Stimulated activated CD8-positive, alpha-beta memory T cell treated with anti-CD3 and anti-CD28 coated beads, Interleukin-15, amount 100 ng/mL, for 24 hours (primary cell): ENCODE results near the gene DISP1.
A peak's percentile ranks its signal among the peaks of the same experiment; 100 is the strongest.

Experiments
- DNase-seq: peaks from one replicate; pipeline ENCODE4 v3.0.0-alpha.2; 2020; ENCODE audit warnings: low read depth

DISP1 gene

GRCh38 chr1:222814536-222815439, at the start of gene DISP1:
TSS of gene DISP1 (plus strand) at chr1:222815039. CDS start at chr1:222942824, 127,785 bp downstream.
- peak; percentile 48 for DNase-seq

GRCh38 chr1:222767152-222767571, 47.7 kb upstream of the DISP1 start:
- DNase-seq: no peak

GRCh38 chr1:222768592-222768991, 46.2 kb upstream of the DISP1 start:
- no peak for DNase-seq

GRCh38 chr1:222769181-222769580, 45.7 kb upstream of the DISP1 start:
- DNase-seq: no peak

- no peak for DNase-seq
Observed at GRCh38 chr1:222769971-222770620, 44.7 kb upstream of the DISP1 start.

- no peak for DNase-seq
Observed at GRCh38 chr1:222772996-222773379, 41.9 kb upstream of the DISP1 start.

DNA sequence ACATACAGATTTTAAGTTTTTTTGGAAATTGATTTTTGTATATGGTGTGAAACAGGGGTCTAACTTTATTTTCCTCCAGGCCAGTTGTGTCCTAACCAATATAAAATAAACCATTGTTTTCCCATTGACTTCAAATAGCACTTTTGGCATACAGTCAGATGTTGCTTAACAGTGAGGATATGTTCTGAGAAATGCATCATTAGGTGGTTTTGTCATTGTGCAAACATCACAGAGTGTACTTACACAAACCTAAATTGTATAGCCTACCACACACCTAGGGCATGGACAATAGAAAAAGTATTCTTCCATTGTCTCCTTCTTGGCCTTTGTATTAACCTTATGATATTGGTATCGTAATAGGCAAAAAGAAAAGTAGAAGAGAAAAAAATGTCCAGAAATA, 37.4 kb upstream of the DISP1 start:
- no peak for DNase-seq

DNA sequence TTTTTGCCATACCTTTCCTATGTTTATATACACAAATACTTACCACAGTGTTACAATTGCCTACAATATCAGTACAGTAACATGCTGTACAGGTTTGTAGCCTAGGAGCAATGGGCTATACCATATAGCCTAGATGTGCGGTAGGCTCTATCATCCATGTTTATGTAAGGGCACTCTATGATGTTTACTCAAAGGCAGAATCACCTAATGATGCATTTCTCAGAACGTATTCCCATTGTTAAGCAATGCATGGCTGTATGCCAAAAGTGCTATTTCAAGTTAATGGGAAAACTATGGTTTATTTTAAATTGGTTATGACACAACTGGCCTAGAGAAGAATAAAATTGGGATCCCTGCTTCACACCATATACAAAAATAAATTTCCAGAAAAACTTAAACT, 36.9 kb upstream of the DISP1 start:
- DNase-seq: no peak

DNA sequence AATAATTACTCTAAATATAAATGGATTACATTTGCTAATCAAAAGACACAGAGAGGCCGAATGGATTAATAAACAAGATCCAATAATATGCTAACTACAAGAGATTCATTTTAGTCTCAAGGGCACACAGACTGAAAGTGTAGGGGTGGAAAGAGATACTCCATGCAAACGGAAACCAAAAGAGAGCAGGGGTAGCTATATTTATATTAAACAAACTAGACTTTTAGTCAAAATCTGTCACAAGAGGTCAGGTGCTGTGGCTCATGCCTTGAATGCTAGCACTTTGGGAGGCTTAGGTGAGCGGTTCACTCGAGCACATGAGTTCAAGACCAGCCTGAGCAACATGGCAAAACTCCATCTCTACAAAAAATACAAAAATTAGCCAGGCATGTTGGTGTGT, 33.6 kb upstream of the DISP1 start:
- no peak for DNase-seq

- no peak for DNase-seq
Observed at GRCh38 chr1:222783051-222783450, 31.8 kb upstream of the DISP1 start.

DNA sequence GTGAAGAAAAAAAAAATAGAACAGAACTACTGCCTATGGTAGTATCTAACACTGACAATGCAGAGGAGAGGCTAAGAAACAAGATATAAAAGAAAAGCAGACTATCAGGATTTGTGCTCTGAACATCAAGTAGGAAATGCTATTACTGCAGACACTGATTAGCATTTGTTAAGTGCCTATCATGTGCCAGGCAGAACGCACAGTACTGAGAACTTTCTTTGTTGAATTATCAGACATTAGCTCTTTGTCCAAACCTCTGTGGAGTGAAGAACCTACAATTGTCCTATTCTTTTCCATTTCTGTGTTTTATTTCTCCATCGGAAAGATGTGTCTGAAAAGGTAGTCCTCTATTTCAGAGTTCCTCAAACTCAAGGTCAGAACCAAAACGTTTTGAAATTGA, 30.5 kb upstream of the DISP1 start:
- no peak for DNase-seq

DNA sequence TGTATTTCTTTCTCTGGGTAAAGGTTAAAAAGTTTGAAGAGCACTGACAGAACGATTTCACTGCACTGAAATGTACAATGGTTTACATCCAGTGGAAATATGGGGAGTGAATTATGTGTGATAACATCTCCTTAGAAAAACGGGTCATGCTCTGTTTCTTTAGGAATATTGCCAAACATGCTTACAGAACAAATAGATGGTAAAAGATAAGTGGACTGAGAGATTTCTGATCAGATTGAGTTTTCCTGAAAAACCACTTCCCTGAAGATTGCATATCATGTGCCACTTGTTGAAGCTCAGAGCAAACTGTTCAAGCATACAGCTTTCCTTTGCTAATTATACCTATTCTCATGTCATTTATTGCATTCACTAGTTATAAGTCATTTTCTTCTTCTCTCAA, 29.9 kb upstream of the DISP1 start:
- no peak for DNase-seq

DNA sequence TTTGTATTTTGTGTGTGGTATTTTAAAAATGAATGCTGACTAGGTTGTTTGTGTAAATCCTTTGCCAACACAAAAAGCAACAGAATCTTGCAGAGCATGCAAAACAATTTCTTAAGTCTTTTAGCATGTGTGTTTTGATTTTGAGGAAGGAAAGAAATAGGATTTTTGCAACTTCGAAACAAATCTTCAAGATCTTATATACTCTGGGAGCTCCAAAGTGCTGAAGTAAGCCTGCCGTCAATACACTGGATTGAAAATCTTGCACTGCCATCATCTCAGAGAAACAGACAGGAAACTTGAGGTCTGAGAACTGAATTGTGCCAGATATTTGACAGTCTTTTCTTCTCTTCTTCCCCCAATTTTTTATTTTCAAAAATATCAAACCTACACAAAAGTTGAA, 29.3 kb upstream of the DISP1 start:
- DNase-seq: no peak

DNA sequence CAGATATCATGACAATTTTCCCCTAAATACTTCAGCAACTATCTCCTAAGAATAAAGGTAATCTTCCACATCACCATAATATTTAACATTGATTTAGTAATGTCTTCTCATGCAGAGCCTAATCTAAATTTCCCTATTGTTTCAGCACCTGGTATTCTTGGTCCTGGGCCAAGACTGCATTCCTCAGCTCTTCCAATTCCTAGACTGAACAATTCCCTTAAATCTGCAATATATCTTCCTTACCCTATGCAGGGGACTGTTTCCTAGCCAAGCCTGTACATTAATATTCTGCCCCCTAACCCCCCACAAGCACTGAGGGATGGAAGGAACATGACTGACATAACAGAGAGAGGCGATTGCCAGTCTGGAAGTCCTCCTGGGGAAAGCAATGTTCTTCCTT, 28.7 kb upstream of the DISP1 start:
- DNase-seq: no peak

DNA sequence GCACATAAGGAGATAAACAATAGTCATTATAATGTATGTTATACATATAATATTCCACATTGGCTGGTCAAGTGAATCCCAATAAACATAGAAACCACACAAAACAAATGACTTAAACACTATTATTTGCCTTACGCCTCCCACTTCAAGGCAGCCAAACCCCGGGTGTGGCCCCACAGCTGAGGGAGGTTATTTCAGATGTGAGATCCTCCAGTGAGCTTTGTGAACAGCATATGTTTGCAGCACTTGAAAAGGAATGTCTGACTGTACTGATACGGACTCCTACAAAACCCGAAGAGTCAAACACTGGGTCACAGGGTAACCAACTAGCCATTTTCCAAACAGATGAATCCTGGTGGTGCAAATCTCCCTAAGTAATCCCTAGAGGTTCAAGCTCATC, 27.1 kb upstream of the DISP1 start:
- DNase-seq: no peak

GRCh38 chr1:222788402-222789156, 26.3 kb upstream of the DISP1 start:
- no peak for DNase-seq

- DNase-seq: no peak
Observed at GRCh38 chr1:222790115-222790514, 24.7 kb upstream of the DISP1 start.

DNA sequence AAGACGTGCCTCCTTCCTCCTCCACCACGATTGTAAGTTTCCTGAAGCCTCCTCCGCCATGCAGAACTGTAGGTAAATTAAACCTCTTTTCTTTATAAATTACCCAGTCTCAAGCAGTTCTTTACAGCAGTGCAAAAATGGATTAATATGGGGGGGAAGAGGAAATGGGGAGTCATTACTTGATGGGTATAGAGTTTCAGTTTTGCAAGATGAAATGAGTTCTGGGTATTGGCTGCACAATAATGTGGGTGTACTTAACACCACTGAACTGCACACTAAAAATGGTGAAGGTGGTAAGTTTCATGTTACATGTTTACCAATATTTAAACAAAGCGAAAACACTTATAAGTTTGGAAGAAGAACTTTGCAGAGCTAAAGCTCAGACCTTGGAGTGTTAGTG, 24.3 kb upstream of the DISP1 start:
- no peak for DNase-seq

DNA sequence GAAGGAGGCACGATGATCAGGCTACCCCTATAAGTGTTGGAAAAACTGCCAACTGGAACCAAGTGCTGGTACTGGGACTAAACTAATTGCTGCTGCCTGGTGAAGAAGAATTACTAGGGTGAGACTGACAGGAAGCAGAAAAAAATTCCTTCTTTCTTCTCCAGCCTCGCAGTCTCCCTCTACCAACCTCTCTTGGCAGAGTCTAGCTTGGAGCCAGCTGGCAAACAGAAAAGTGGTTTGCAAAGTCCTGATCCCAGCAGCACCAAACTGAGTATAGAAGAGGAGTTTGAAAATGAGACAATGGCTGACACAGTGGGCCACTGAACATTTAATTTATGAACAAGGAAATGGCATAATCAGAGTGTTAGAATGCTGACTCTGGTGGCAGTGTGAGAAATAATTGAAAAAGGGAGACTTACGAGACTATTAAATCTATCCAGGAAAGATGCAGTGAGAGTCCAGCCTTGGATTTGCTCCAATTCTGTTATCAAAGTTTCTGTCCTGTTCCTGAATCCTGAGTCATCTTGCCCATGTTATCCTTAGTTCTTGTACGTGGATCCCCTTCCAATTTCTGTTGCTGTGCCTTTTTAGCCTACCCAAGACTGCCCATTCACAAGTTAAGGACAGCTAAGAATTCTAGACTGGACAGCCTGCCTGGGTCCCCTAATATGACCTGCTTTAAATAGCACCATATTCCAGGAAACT, 23.7 kb upstream of the DISP1 start:
- DNase-seq: no peak

- no peak for DNase-seq
Observed at GRCh38 chr1:222792744-222793143, 22.1 kb upstream of the DISP1 start.

- no peak for DNase-seq
Observed at GRCh38 chr1:222794656-222795474, 20.0 kb upstream of the DISP1 start.
